Activated CD4-positive, alpha-beta T cell treated with anti-CD3 and anti-CD28 coated beads, Interleukin-2, amount 50 U/mL, for 4 hours (primary cell): Measurements from ENCODE around the gene CD160.
"Not testable (repeated sequence)": the region's sequence is repeated elsewhere in the genome, so short reads cannot be mapped to it uniquely, and the experiment has no call there.

ENCODE experiments used
- DNase-seq, 2 experiments: peaks; one replicate each; pipeline ENCODE4 v3.0.0-alpha.2; 2020

CD160 gene

DNA sequence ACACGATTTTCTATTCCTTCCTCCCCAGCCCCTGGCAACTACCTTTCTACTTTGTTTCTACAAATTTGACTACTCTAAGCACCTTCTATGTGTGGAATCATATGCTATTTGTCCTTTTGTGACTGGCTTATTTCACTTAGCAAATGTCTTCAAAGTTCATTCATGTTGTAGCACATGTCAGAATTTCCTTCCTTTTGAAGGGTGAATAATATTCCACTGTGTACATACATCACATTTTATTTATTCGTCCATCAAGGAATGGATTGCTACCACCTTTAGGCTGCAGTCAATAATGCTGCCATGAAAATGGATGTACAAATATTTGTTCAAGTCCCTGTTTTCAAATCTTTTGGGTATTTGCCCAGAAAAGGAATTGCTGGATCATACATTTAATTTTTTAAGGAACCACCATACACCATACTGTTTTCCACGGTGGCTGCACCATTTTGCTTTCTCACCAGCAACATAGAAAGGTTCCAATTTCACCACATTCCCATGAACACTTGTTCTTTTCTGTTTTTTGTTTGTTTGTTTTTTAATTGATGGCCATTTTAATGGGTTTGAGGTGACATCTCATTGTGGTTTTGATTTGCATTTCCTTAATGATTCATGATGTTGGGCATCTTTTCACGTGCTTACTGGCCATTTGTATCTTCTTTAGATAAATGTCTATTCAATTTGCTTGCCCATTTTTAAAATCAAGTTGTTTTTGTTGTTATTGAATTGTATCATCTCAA lies 8.8 kb upstream of the CD160 start:
- DNase-seq: no peak

DNA sequence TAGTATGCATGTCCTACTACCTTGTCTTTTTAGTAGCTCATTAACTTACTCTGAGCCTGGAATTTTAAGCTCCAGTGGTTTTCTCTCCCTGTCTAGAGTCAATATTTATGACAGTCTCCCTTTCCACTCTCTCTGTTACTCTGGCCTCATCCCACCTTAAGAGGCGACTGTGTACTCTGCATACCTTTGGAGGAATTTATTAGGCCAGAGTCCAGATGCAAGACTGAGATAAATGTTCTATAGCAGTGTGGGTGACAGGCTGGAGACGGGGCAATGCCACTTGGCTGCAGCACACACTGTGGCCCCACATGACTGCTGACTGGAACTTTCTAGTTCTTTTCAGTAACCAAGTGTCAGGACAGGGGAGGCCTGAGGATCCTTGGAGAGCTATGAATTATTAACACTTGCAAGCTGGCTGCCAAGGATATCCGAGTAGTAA lies 8.1 kb upstream of the CD160 start:
- no peak for DNase-seq

DNA sequence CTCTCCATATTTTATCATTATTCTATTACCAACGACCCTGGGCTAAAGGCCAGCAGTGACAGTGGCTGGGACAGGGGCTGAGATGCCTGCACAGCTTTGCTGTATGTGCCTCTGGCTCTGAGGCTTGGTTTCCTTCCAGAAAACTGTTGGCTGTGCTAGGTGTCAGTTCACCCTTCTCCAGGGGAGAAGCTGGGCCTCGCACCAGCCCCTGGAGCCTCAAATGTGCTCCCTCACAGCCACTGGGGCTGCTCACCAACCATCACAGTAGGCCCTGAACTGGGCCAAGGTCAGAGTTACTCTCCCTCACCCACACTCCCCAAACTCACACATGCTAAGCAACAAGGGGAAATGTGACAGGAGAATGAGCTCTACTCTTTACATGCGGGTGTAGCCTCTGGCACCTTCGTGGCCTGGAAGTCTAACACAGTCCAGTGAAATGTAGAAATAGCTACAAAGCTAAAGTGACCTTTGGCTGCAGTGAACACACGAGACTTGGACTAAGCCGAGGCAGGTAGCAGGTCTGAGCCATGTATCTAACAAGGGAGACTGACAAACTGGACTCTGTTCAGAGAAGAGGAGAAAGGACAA lies 4.7 kb upstream of the CD160 start:
- no peak for DNase-seq

DNA sequence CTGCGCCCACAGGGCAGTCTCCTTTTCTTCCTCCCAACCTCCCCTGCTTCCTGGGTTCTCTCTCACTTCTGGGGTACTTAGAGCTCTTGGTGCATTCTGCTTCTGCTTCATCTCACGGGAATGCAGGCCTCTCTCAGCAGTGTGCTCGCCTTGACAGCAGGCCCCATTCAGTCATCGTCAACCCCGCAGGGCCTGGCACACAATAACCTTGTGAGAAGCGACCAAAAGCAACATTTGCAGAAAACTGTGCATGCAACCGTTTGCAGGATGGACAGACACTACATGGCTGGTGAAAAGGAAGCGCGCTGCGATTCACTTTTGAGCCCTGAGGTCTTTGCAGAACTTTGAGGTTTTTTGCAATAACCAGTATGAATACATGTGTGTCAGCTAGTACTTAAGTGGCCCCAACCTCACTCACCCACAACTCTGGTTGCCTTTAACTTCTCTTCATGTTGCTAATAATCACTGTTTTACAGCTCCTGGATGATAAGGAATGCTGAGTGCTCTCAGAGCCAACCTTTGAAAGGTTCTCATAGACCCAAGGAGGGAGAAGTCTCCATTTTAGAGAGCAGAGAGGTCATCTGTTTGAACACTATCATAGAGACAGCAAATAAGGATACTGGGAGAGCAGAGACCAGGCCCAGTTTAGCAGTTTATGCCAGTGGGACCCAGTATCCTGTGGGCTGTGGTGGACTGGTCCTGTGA lies 2.5 kb upstream of the CD160 start:
- no peak for DNase-seq

DNA sequence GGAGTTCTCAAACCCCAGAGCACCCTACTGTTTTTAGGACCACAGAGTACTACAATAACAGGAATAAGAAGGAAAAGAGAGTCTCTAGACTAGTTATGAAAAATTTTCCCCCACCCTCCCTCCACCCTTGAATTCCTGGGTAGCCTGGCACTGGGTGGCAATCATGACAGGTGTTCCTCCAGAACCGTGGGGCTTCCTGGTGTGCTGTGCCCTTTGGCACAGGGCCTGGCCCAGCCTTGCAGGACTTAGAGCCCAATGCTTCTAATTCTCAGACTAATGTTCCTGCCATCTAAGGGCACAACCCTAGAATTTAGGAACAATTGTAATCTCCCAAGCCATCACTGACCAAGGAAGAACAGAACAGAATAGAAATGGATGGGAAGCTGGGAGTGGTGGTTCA lies 1.5 kb upstream of the CD160 start:
- no peak for DNase-seq

DNA sequence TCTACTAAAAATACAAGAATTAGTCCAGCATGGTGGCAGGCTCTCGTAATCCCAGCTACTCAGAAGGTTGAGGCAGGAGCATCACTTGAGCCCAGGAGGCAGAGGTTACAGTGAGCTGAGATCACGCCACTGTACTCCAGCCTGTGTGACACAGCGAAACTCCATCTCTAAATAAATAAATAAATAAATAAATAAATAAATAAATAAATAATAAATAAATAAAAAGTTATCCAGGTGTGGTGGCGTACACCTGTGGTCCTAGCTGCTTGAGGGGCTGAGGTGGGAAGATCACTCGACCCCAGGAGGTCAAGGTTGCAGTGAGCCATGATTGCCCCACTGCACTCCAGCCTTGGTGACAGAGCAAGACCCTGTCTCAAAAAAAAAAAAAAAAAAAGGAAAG lies 834 bp upstream of the CD160 start:
- not testable (repeated sequence) for DNase-seq

DNA sequence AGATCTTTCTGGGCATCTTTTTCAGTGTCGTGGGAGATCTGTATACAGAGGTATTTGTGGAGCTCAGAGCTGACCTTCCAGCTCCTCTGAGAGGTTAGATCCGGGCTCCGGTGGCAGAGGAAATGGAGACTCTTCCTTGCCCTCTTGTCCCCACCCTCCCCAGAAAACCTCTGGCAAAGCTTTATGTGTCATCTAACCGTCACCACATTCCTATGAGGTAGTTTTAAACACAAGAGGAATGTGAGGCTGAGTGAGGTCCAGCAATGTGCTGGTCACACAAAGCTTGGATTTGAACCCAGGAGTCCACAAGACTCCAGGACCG lies 1.2 kb downstream of the CD160 start:
- DNase-seq: no peak

DNA sequence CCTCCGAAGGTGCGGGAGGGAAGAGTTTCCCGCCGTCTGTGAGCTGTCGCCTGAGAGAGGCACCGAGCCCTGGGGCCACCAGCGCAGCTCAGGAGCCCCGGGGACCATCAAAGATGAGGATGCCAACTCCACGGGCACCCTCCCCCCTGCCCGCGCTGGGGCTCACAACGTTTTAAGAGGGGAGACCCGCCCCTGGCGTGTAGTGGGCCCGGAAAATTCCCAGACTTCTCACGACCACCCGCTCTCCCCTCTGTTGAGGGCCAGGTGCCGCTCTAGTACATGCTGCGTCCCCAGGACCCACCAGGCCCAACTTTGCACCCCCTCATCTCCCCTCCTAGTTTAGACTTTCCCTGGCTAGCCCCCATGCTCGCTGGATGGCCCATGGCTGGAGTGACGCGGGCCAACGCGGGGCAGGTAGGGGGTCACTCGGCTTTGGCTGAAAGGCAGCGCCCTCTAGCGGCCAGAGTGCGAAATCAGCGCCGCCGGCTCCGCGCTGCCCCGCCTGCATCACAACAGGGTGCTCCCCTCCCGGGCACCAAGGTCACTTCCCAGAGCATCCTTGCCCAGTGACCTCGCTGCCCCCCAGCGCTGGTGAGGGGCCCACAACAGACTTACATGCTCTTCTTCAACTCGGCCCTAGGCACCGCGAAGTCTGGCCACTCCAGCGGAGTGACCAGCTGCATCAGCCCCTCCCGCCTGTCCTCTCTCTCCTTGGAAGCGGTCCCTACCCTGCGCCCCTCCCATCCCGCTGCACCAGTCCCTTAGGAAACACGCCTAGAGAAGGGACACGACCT lies 1.8 kb downstream of the CD160 start:
- DNase-seq: peak; percentile 49 to 51

DNA sequence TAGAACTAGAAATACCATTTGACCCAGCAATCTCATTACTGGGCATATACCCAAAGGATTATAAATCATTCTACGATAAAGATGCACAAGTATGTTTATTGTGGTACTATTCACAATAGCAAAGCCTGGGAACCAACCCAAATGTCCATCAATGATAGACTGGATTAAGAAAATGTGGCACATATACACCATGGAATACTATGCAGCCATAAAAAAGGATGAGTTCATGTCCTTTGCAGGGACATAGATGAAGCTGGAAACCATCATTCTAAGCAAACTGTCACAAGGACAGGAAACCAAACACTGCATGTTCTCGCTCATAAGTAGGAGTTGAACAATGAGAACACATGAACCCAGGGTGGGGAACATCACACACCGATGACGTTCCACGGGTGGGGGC lies 6.9 kb downstream of the CD160 start:
- not testable (repeated sequence) for DNase-seq

DNA sequence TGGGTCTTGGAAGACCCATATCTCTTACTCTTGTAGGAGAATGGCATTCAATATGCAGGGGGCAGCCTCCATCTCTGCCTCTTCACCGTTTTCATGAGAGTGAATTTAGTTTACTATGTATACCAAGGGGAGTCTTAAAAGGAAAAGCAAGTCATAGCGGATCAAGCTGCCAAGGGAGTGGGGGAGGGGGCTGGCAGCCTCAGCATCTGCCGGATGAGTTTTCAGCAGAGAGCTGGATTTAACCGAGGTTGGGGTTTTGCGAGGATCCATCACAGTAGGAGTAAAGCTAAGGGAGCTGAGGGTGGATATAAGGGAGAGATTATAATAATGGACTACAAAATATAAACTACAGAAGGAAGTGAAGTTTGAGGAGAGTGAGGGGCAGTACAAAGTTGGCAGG lies 9.9 kb downstream of the CD160 start:
- no peak for DNase-seq

DNA sequence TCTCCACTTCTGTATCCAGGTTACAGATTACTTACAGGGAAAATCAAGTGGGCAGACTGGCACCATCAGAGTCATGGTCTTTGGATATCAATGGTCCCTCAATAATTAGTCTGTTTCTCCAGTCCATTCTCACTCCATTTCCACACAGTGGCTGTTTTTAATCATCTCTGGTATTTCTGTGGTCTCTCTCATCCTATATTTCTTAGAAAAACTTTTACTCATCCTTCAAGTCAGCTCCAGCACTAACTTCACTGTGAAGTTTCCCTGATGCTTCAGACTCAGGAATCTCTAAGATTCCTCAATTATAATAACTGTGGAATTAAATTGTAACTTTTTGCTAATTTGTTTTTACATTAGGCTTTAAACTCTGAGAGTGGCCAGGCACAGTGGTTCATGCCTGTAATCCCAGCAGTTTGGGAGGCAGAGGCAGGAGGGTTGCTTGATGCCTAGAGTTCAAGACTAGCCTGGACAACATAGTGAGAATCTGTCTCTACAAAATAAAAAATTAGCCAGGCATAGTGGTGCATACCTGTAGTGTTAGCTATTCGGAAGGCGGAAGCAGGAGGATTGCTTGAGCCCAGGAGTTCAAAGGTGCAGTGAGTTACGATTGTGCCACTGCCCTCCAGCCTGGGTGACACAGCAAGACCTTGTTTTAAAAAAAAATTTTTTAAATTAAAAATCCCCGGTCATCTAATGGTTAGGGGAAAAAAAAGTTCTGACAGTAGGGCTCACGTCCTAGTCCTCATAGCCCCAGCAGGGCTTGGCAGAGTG lies 10.6 kb downstream of the CD160 start:
- no peak for DNase-seq

DNA sequence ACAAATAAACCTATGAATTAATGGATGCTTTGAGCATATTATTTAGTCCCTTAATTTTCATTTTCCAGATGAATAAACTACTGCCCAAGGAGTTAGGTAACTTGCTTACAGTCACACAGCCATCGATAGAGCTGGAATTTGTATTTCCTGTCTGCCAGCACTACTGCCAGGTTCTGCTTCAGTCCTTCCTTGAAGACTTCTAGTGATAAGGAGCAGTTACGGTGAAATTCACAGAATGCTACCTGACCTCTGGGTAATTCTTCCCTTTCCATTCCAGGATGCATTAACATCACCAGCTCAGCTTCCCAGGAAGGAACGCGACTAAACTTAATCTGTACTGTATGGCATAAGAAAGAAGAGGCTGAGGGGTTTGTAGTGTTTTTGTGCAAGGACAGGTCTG lies 11.2 kb downstream of the CD160 start:
- no peak for DNase-seq

DNA sequence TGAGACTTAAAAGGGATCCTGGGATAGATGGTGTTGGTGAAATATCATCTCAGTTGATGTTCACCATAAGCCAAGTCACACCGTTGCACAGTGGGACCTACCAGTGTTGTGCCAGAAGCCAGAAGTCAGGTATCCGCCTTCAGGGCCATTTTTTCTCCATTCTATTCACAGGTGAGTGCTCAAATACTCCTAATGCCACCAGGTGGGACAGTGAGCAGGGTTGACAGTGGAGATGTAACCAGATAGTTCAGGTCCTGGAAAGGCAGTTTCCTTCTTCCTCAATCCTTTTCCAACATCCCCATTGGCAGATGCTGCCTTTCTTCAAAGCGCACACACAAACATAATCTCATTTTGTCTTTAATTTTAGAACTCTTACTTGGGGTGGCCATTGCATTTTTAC lies 11.6 kb downstream of the CD160 start:
- DNase-seq: no peak

DNA sequence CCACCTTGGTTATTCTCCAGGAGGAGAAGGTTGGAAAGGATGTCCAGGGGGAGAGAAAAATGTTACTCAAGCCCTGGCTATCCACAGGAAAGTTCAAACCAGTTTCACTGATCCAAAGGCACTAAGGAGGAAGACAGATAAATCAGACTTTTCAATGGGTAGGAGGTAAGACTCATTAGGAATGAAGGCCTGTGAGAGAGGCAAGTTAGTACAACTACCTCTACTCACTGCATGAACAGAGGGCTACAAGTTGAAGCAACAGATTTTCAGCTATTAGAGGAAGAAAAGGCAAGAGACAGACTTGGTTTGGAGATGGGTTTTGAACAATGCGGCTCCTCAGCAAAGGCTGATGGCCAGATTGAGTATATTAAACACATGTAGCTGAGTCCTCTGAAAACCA lies 16.9 kb downstream of the CD160 start:
- no peak for DNase-seq

DNA sequence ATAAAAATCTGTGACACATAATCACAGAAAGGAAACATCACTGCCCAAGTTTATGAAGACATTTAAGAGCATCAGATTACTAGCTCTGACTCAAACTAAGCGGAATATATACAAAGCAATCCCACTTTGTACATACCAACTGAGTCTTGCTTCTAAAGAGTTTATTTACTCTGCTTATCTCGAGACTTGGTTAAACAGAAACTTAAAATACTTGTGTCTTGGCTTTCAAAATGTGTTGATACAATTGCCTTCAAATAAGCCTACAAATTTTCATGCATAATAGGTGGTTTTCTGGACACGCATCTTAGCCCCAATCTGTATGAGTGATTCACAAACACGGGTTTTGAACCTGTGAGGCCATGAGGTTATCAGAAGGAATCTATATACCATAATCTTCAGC lies 21.0 kb downstream of the CD160 start:
- DNase-seq: no peak

DNA sequence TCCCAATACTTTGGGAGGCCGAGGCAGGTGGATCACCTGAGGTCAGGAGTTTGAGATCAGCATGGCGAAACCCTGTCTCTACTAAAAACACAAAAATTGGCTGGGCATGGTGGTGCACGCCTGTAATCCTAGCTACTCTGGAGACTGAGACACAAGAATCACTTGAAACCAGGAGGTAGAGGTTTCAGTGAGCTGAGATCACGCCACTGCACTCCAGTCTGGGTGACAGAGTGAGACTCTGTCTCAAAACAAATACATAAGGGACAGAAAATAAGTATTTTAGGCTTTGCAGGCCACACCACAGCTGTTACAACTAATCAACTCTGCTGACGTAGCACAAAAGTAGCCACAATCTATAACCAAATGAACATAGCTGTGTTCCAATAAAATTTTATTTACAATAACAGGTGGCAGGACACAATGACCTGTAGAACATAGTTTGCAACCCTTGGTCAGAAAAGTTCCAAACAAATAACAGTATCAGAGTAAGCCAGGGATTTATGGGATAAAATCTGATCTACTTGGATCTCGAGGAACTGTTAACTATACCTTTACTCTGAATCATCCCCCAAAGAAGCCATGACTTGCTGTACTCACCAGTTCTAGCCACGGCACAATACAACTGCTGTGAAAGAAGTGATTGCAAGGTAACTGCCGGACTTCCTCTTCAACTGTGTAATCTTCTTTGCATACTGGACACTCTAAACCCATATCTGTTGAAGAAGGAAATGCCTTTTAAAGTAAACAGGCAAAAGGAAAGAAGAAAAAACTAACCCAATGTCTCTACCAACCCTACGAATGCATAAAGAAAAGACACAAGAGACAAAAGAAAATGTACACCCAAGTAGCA lies 28.3 kb downstream of the CD160 start:
- no peak for DNase-seq

DNA sequence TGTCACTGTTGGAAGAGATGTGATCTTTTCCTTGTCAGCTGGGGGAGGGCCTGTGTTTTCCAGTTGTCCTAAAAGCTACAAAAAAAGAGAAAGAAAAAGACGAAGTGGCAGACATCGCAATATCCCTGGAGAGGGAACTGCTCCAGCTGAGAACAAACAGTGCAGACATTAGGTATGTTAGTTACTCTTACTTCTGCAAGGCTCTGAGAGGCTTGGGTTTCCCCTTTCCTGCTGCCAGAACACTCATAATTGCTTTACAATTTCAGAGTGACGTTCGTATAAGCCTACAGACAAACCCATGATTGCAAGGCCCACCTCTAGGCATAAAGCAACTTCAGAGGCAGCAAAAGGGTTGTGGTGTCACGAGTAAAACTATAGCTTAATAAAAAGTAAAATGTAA lies 31.1 kb downstream of the CD160 start:
- no peak for DNase-seq

DNA sequence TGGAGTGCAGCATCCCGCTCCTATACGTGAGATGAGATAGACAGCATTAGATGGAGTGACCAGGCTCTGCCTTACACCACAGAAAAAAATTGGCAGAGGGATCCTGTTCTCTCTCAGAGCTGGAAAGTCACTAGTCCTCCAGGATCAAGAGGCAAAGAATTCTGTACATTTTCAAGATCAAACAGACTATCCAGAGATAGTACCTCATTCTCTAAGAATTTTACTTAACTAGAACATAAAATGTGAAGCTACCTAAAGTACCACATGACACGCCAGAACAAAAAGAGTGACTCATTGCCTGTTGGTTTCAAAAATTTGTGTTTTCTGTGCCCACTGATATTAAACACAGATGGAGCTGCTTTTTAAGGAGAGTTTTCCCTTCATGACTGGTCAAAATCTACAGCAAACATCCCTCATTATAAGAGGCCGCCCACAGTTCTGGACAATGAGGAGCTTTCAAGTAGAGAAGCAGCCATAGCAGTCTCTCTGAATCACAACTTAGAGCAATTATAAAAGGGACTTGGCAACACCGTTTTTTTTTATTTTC lies 32.3 kb downstream of the CD160 start:
- no peak for DNase-seq

DNA sequence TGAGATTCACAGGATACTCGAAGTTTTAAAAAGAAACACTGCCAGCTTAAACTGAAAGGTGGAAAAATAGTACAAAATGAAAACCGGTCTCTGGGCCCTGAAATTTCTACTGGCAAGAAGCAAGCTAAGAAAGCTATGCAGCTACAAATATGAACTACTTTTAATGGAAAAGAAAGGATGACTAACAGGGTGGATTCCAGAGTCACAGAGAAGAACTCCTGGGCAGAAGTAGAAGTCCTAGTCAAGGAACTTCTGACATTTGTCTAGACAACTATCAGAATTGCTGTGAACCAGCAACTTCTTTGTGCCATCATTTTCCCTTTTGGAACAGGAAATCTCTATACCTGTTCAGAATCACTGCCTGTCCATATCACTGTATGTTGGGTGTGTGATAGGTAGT lies 38.1 kb downstream of the CD160 start:
- DNase-seq: no peak

DNA sequence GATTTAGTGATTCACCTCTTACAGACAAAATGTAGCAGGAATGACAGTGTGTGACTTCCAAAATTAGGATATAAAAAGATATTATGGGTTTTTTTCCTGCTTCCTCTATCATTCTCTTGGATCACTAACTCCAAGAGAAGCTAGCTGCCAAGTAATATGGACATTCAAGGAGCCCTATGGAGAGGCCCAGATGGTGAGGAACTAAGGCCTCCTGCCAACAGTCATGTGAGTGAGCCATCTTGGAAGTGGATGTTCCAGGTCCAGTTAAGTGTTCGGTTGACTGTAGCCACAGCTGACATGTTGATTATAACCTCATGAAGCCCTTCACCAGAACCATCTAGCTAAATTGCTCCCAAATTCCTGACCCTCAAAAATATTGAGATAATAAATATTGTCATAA lies 38.8 kb downstream of the CD160 start:
- DNase-seq: no peak

DNA sequence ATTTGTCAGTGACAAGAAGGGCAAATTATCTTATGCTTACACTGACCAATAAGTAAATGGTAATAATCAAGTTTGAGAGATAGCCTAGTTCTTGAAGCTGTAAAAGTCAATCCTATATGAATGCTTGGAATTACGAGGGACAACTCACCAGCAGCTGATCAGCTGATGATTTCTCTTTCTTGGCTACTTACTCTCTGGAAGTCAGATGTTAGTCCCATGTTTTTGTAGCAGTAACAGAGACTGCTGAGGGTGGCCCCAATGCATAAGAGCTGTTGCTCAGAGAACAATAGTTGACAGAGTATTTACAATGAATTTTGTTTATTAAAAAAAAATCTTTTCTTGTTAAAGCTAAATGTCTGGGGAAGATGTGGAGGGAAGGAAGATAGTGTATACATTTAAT lies 39.3 kb downstream of the CD160 start:
- DNase-seq: no peak

DNA sequence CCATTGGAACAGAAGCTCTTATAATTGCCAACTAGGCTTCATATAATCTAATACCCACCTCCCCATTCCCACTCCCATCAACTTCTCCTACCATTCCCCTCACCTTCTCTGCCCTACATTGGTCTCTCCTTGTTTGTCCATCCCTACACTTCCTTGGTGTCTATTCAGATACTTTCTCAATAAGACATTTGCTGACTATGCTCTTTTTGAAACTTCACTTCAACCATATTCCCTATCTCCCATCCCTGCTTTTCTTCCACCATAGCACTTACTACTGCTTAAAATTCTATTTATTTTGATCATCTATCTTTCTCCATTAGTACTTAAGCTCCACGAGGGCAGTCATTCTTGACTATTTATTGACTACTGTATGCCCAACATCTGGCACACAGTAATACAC lies 40.4 kb downstream of the CD160 start:
- DNase-seq: no peak
